ENCODE results near the gene ACP6. TPM values are rescaled to one million over a fixed set of nuclear protein-coding genes. Genes with fewer than 3 reads are reported as not detected.

The ACP6 gene
- total and polyA plus RNA-seq, 2 of the 13 experiments (the other 11 are each of a cell fraction or from before 2014, with no cell fraction given): 18.1 to 33.7 TPM

DNA sequence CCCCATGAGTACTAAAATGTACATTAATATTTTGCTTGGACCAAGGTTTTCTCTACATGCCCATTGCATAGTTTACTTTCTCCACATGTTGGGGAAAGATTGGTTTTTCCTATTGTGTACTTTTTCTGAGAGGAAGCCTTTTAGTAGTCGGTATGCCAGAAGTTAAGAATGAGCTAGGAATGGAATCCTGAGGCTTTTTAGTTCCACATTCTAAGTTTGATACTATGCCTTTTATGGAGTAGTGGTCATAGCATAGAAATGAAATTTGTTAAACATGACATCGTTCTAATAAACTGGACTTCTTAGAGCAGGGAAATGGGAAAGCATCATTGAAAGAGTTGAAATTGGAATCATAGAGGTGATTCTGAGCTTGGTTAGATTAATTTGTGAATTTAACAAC, 64.7 kb downstream of the ACP6 start:
- H3K27ac ChIP-seq (ENCODE audit: extremely low read length, insufficient read depth, low read length): no peak overlapping the region
- H3K4me2 ChIP-seq (ENCODE audit: low read depth, low read length): no peak overlapping the region
- ChIA-PET CTCF (ENCODE audit: low intra/inter-chr PET ratio, low total read pairs) (no interaction called here), POLR2A (no interaction called here)
- no peaks in the 10 kb centered on the region for H3K27me3 ChIP-seq (ENCODE audit: control insufficient read depth in 1 of 2, insufficient read depth in 2 of 2, low read length in 2 of 2)
- WGBS (ENCODE audit: low lambda C conversion rate): 98% methylated on average over 2 of the region's 2 CpGs
- BruUV-seq (replicated peaks): no TSS peak
- ATAC-seq: no peak
- H2AFZ ChIP-seq (ENCODE audit: low read length): no peak overlapping the region
- intact Hi-C loops (cut with micrococcal nuclease; ENCODE audit: unreplicated experiment): no loop called here
- no peak overlapping the region for H3K4me3 ChIP-seq (replicated peaks in 1 of 3; ENCODE audit: insufficient read depth in 1 of 3, low read depth in 2 of 3, low read length in 3 of 3)
- H4K20me1 ChIP-seq (ENCODE audit: insufficient read depth, low read length): no peaks in the 10 kb centered on the region
- no peak for DNase-seq (ENCODE audit: low spot score)
- no peak for FAIRE-seq
- no peaks in the 10 kb centered on the region for H3K9me3 ChIP-seq (ENCODE audit: low read length)
- peaks cover 5 to 14% of the 10 kb centered on the region in 2 experiments; a peak in 3 of 5 replicates for H3K36me3 ChIP-seq (replicated peaks in 1 of 2; ENCODE audit: control insufficient read depth in 1 of 2, insufficient read depth in 2 of 2, low read length in 2 of 2)
- H3K79me2 ChIP-seq (ENCODE audit: insufficient read depth, low read length): peaks cover 19% of the 10 kb centered on the region
- no peak overlapping the region for H3K9ac ChIP-seq (ENCODE audit: insufficient read depth, low read depth, low read length)
- H3K4me1 ChIP-seq (ENCODE audit: insufficient read depth, low read length): peaks cover 28% of the 10 kb centered on the region
- in situ Hi-C loops (cut with HindIII; ENCODE audit: extremely low pct_ligation_motif_present, low pct_unique_long_range_greater_than_20kb): no loop called here
- TF ChIP-seq NONO (IDR thresholded peaks at IDR 0.05) (no peak), NONO (CRISPR knock-in tag; conservative IDR thresholded peaks at IDR 0.05) (no peak), ZNF263 (CRISPR knock-in tag; IDR thresholded peaks at IDR 0.05) (no peak), ZBTB20 (CRISPR knock-in tag; IDR thresholded peaks at IDR 0.05; ENCODE audit: borderline replicate concordance, low read depth) (no peak), FOXC1 (CRISPR knock-in tag; IDR thresholded peaks at IDR 0.05; ENCODE audit: borderline replicate concordance) (no peak)
- TF ChIP-seq, protein P1, sequence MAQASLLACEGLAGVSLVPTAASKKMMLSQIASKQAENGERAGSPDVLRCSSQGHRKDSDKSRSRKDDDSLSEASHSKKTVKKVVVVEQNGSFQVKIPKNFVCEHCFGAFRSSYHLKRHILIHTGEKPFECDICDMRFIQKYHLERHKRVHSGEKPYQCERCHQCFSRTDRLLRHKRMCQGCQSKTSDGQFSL (CRISPR knock-in tag; IDR thresholded peaks at IDR 0.05): no peak
- TF ChIP-seq, protein P2, sequence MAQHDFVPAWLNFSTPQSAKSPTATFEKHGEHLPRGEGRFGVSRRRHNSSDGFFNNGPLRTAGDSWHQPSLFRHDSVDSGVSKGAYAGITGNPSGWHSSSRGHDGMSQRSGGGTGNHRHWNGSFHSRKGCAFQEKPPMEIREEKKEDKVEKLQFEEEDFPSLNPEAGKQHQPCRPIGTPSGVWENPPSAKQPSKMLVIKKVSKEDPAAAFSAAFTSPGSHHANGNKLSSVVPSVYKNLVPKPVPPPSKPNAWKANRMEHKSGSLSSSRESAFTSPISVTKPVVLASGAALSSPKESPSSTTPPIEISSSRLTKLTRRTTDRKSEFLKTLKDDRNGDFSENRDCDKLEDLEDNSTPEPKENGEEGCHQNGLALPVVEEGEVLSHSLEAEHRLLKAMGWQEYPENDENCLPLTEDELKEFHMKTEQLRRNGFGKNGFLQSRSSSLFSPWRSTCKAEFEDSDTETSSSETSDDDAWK (CRISPR knock-in tag; IDR thresholded peaks at IDR 0.05): no peak

DNA sequence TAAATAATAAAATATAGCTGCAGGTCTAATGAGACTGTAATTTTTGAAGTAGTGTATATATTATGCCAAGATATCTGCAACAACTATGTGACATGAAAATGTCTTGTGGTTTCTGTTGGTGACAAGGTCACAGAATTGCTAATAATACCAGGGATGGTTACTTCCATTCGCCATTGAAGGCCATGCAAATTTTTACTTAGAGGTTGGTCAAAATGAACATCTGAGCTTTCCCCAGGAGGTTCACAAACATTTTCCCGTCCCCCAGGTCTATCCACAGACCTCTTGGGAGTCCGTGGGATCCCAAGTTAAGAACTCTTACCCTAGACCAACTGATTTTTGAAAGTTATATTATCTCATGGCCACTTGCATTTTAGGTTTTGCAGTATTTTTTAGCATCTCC, 66.3 kb downstream of the ACP6 start:
- FAIRE-seq (no peak), DNase-seq (ENCODE audit: low spot score) (no peak), ATAC-seq (no peak)
- Histone ChIP-seq H3K4me1 (ENCODE audit: insufficient read depth, low read length) (peaks cover 25% of the 10 kb centered on the region), H3K9ac (ENCODE audit: insufficient read depth, low read depth, low read length) (no peak overlapping the region), H3K27ac (ENCODE audit: extremely low read length, insufficient read depth, low read length) (no peak overlapping the region), H3K27me3 (ENCODE audit: control insufficient read depth in 1 of 2, insufficient read depth in 2 of 2, low read length in 2 of 2) (no peaks in the 10 kb centered on the region), H3K4me3 (replicated peaks in 1 of 3; ENCODE audit: insufficient read depth in 1 of 3, low read depth in 2 of 3, low read length in 3 of 3) (no peak overlapping the region), H4K20me1 (ENCODE audit: insufficient read depth, low read length) (no peaks in the 10 kb centered on the region), H3K9me3 (ENCODE audit: low read length) (no peaks in the 10 kb centered on the region), H3K4me2 (ENCODE audit: low read depth, low read length) (no peak overlapping the region), H2AFZ (ENCODE audit: low read length) (no peak overlapping the region), H3K36me3 (replicated peaks in 1 of 2; ENCODE audit: control insufficient read depth in 1 of 2, insufficient read depth in 2 of 2, low read length in 2 of 2) (peaks cover 5 to 6% of the 10 kb centered on the region in 2 experiments; a peak in 3 of 5 replicates), H3K79me2 (ENCODE audit: insufficient read depth, low read length) (peaks cover 22% of the 10 kb centered on the region)
- POLR2A ChIA-PET: no interaction called here
- CTCF ChIA-PET (ENCODE audit: low intra/inter-chr PET ratio, low total read pairs): no interaction called here
- in situ Hi-C loops (cut with HindIII; ENCODE audit: extremely low pct_ligation_motif_present, low pct_unique_long_range_greater_than_20kb) (no loop called here), intact Hi-C loops (cut with micrococcal nuclease; ENCODE audit: unreplicated experiment) (no loop called here)
- WGBS (ENCODE audit: low lambda C conversion rate): 97% methylated on average over 3 of the region's 3 CpGs
- TF ChIP-seq, protein P3, sequence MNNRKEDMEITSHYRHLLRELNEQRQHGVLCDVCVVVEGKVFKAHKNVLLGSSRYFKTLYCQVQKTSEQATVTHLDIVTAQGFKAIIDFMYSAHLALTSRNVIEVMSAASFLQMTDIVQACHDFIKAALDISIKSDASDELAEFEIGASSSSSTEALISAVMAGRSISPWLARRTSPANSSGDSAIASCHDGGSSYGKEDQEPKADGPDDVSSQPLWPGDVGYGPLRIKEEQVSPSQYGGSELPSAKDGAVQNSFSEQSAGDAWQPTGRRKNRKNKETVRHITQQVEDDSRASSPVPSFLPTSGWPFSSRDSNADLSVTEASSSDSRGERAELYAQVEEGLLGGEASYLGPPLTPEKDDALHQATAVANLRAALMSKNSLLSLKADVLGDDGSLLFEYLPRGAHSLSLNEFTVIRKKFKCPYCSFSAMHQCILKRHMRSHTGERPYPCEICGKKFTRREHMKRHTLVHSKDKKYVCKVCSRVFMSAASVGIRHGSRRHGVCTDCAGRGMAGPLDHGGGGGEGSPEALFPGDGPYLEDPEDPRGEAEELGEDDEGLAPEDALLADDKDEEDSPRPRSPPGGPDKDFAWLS (CRISPR knock-in tag; IDR thresholded peaks at IDR 0.05; ENCODE audit: borderline replicate concordance): no peak
- TF ChIP-seq ZNF335 (CRISPR knock-in tag; IDR thresholded peaks at IDR 0.05): no peak
- TF ChIP-seq GATAD1 (CRISPR knock-in tag; IDR thresholded peaks at IDR 0.05): no peak
- no peak for TF ChIP-seq NCOR1 (IDR thresholded peaks at IDR 0.05; ENCODE audit: borderline replicate concordance, low read length)
- TF ChIP-seq PAX8 (CRISPR knock-in tag; IDR thresholded peaks at IDR 0.05; ENCODE audit: borderline replicate concordance): no peak
- BruUV-seq (replicated peaks): no TSS peak
